Peyer's patch (tissue), 4 donors: Measurements from ENCODE around the gene UBE2D1.

ENCODE experiments used
- POLR2A ChIP-seq, 2 donors: fragments of 450-650 bp; IDR thresholded peaks; one replicate each; pipeline ENCODE4 v1.5.1; 2017; ENCODE audit warnings: antibody characterized with exemption in 2 of 2, mild to moderate bottlenecking in 2 of 2, moderate library complexity in 2 of 2
- TF ChIP-seq, protein P1 (sequence below), 6 experiments: fragments of 450-650 bp in 4 of 6; fragments of 200-600 bp in 2 of 6; sonication (generic) in 1 of 6; IDR thresholded peaks; one replicate each; pipeline ENCODE4 v1.5.1; 2017 to 2019; ENCODE audit warnings: antibody characterized with exemption in 6 of 6, mild to moderate bottlenecking in 3 of 6, moderate library complexity in 1 of 6

DNA sequence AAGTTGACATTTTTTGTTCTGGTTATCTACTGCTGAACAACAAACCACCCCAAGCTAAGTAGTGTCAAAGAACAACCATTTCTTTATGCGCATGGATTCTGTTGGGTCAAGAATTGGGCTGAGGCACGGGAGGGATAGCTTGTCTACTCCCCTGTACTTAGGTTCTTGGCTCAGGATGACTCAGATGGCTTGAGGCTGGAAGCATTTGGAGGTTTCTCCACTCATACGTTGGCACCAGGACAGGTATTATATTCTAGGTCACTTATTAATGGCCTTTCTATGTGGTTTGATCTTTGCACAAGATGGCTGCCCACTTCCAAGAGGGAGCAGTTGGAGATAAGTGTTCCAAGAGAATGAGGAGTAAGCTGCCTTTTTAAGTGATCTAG, 38.6 kb downstream of the UBE2D1 start:
- no peak for TF ChIP-seq POLR2A (IDR thresholded peaks at IDR 0.05)
- TF ChIP-seq, protein P1, sequence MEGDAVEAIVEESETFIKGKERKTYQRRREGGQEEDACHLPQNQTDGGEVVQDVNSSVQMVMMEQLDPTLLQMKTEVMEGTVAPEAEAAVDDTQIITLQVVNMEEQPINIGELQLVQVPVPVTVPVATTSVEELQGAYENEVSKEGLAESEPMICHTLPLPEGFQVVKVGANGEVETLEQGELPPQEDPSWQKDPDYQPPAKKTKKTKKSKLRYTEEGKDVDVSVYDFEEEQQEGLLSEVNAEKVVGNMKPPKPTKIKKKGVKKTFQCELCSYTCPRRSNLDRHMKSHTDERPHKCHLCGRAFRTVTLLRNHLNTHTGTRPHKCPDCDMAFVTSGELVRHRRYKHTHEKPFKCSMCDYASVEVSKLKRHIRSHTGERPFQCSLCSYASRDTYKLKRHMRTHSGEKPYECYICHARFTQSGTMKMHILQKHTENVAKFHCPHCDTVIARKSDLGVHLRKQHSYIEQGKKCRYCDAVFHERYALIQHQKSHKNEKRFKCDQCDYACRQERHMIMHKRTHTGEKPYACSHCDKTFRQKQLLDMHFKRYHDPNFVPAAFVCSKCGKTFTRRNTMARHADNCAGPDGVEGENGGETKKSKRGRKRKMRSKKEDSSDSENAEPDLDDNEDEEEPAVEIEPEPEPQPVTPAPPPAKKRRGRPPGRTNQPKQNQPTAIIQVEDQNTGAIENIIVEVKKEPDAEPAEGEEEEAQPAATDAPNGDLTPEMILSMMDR (IDR thresholded peaks at IDR 0.05), result no peak
